ENCODE measurements around the gene MAP7D1. TPM values are rescaled to one million over a fixed set of nuclear protein-coding genes. Genes with fewer than 3 reads are reported as not detected.

The MAP7D1 gene
- total and polyA plus RNA-seq, 2 donors (not counting 3 experiments of a cell fraction or from before 2014, with no cell fraction given) = 69.7 to 193 TPM

DNA sequence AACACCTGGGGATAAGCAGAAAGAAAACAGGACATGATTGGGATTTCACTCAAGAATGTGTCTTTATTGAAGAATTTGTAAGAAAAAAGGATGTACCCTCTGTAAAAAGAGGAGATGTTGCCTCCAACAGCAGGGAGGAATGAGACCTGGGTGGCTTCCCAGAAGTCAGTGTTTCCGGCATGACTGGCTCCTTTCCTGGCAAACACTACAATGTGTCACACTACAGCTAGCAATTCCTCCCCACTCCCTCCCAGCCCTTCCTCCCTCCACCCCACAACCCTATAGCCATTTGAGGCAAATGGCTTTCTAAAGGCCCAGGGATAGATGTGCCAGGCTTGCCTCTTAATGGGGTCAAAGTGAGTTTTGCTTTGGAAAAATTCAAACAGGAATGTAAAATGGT lies 19.4 kb upstream of the MAP7D1 start:
- Histone ChIP-seq H3K4me2 (ENCODE audit: insufficient read depth, low read length) (peak overlapping the region; percentile 51), H4K20me1 (replicated peaks; ENCODE audit: control insufficient read depth, extremely low read depth, insufficient read depth, low read length) (no peaks in the 10 kb centered on the region), H3K9me1 (replicated peaks; ENCODE audit: control insufficient read depth, extremely low read depth, insufficient read depth, low read length) (no peaks in the 10 kb centered on the region), H3K9me3 (replicated peaks; ENCODE audit: control insufficient read depth, insufficient read depth, low read length) (no peaks in the 10 kb centered on the region), H3K79me2 (ENCODE audit: control insufficient read depth, insufficient read depth, low read length) (peaks cover 12% of the 10 kb centered on the region), H2AFZ (ENCODE audit: low read depth, low read length) (no peak overlapping the region), H3K27me3 (ENCODE audit: control insufficient read depth in 2 of 2, insufficient read depth in 2 of 2, low read length in 2 of 2) (no peaks in the 10 kb centered on the region), H3K36me3 (ENCODE audit: control insufficient read depth in 2 of 2, extremely low read depth in 1 of 2, insufficient read depth in 2 of 2, low read length in 2 of 2) (peaks cover 4 to 11% of the 10 kb centered on the region in 2 experiments), H3K9ac (replicated peaks; ENCODE audit: extremely low read depth, insufficient read depth, low read length) (peak overlapping the region; percentile 11), H3K4me3 (replicated peaks in 1 of 3; ENCODE audit: insufficient read depth in 1 of 3, low read depth in 1 of 3, low read length in 3 of 3) (no peak overlapping the region), H3K4me1 (ENCODE audit: control insufficient read depth, extremely low read depth, insufficient read depth, low read length) (peaks cover 46% of the 10 kb centered on the region), H3K27ac (ENCODE audit: insufficient read depth, low read depth, low read length) (peak overlapping the region; percentile 95)
- TF ChIP-seq GATA2 (IDR thresholded peaks at IDR 0.05; ENCODE audit: insufficient read depth, insufficient read length, low read depth, low read length) (no peak), MYC (IDR thresholded peaks at IDR 0.05; ENCODE audit: low read depth, low read length) (no peak), POLR2AphosphoS5 (IDR thresholded peaks at IDR 0.05; ENCODE audit: insufficient read depth, low read depth, low read length) (peak; percentile 85), JUN (IDR thresholded peaks at IDR 0.05; ENCODE audit: borderline replicate concordance, insufficient read depth, insufficient read length, low read depth) (peak; percentile 76), FOS (IDR thresholded peaks at IDR 0.05; ENCODE audit: borderline replicate concordance, insufficient read depth, low read length) (peak; percentile 82), POLR2A (IDR thresholded peaks at IDR 0.05; ENCODE audit: low read depth, low read length) (no peak), EZH2 (IDR thresholded peaks at IDR 0.05; ENCODE audit: borderline replicate concordance, low read depth, low read length, severe bottlenecking) (no peak)
- TF ChIP-seq, protein P1, sequence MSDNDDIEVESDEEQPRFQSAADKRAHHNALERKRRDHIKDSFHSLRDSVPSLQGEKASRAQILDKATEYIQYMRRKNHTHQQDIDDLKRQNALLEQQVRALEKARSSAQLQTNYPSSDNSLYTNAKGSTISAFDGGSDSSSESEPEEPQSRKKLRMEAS (IDR thresholded peaks at IDR 0.05; ENCODE audit: insufficient read depth, insufficient read length) = no peak
- TF ChIP-seq, protein P2, sequence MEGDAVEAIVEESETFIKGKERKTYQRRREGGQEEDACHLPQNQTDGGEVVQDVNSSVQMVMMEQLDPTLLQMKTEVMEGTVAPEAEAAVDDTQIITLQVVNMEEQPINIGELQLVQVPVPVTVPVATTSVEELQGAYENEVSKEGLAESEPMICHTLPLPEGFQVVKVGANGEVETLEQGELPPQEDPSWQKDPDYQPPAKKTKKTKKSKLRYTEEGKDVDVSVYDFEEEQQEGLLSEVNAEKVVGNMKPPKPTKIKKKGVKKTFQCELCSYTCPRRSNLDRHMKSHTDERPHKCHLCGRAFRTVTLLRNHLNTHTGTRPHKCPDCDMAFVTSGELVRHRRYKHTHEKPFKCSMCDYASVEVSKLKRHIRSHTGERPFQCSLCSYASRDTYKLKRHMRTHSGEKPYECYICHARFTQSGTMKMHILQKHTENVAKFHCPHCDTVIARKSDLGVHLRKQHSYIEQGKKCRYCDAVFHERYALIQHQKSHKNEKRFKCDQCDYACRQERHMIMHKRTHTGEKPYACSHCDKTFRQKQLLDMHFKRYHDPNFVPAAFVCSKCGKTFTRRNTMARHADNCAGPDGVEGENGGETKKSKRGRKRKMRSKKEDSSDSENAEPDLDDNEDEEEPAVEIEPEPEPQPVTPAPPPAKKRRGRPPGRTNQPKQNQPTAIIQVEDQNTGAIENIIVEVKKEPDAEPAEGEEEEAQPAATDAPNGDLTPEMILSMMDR (IDR thresholded peaks at IDR 0.05; ENCODE audit: extremely low read depth in 1 of 2, insufficient read depth in 1 of 2, low read depth in 1 of 2, low read length in 2 of 2) = no peak
- POLR2A ChIA-PET = interaction anchor here (0.9 kb wide), 1 partner anchor 13 kb away, joined by 3 read pairs; the partner anchor contains the start of gene TRAPPC3
- dilution Hi-C loops (cut with MboI; ENCODE audit: extremely low pct_ligation_motif_present, low sequenced_read_pairs) = no loop called here
- CTCF ChIA-PET = interaction anchor here (0.8 to 5.7 kb wide), 4 partner anchors 13 to 52 kb away, joined by 3 to 233 read pairs (median 38); partner anchors contain the start of gene TRAPPC3
- FAIRE-seq = peak; percentile 100
- BruUV-seq (replicated peaks) = no TSS peak
- intact Hi-C loops (cut with micrococcal nuclease) = loop anchor here (1.0 kb wide), 3 partner anchors 13 to 52 kb away; partner anchors contain the start of gene TRAPPC3
- peak; percentile 83 for DNase-seq (ENCODE audit: low read depth, low spot score)
